Rectal smooth muscle tissue (tissue), 1 donor: ENCODE results near the gene MCC.

Source experiments
- H3K27ac ChIP-seq: one replicate; pipeline ENCODE4 v1.7.0; 2013; ENCODE audit warnings: low read depth, low read length, inconsistent platforms
- H3K27me3 ChIP-seq: one replicate; pipeline ENCODE4 v1.7.0; 2013; ENCODE audit warnings: low read length; ENCODE audit not compliant: control insufficient read depth, insufficient read depth
- H3K36me3 ChIP-seq: one replicate; pipeline ENCODE4 v1.7.0; 2013; ENCODE audit warnings: low read length; ENCODE audit not compliant: control insufficient read depth, insufficient read depth
- H3K4me1 ChIP-seq: one replicate; pipeline ENCODE4 v1.7.0; 2013; ENCODE audit warnings: low read length; ENCODE audit not compliant: control insufficient read depth, insufficient read depth
- H3K4me3 ChIP-seq: one replicate; pipeline ENCODE4 v1.7.0; 2013; ENCODE audit warnings: low read length
- H3K9ac ChIP-seq: one replicate; pipeline ENCODE4 v1.7.0; 2013; ENCODE audit warnings: low read length

Gene MCC

GRCh38 chr5:113153512-113154097 lies 334.6 kb downstream of the MCC start:
- Histone ChIP-seq H3K9ac (no peak overlapping the region), H3K27ac (no peak overlapping the region), H3K27me3 (no peaks in the 10 kb centered on the region), H3K4me1 (no peaks in the 10 kb centered on the region), H3K36me3 (no peaks in the 10 kb centered on the region), H3K4me3 (no peak overlapping the region)

DNA sequence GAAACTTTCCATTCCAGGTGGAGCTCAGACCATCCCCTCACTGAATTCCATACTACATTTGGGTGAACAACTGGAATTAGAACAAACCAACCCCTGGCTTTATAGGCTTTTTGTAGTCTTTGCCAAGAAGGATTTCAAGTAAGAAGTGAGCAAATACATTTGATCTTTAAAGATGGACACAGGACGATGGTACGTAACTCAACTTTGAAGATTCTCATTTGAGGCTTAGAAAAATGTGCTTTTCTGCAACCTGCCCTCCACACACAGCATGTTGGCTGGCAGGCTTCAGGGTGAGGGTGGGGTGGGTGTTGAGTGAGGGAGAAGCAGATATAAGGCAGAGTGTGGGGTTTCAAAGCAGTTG lies 335.9 kb downstream of the MCC start:
- H3K4me1 ChIP-seq: no peaks in the 10 kb centered on the region
- no peaks in the 10 kb centered on the region for H3K27me3 ChIP-seq
- H3K36me3 ChIP-seq: no peaks in the 10 kb centered on the region
- H3K27ac ChIP-seq: no peak overlapping the region
- no peak overlapping the region for H3K9ac ChIP-seq
- H3K4me3 ChIP-seq: no peak overlapping the region

DNA sequence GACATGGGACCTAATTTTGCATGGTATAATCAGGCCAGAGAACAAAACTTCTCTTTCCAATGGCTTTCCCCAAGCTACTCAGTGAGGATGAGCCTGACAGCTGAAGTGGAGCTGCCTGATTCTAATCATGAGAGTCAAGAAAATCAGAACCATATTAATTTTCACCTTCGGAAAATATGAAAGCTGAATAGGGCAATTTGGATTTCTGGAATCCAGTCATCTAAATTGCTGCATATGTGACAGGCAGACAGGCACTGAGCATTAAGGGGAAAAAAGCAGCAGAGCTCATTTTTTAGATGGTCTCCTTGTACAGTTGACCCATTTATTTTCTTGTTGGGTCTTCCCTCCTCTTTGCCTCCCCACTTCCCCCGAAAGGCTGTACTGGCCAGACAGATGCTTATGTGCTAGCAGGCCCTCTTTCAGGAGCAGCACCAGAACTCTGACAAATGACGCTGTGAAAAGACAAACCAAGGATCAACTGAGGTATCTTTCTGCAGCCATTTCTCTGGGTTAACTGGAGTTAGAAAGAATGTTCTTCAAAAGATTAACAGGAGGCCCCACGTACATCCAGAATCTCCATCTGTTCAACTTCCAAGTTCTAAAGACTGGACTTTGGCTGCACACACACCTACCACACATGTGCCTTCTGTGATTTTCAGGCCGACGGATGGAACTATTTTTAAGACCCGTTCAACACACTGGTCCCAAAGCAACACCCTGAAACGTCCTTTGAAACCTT lies 336.4 kb downstream of the MCC start:
- Histone ChIP-seq H3K27me3 (no peaks in the 10 kb centered on the region), H3K4me3 (no peak overlapping the region), H3K36me3 (no peaks in the 10 kb centered on the region), H3K4me1 (no peaks in the 10 kb centered on the region), H3K9ac (no peak overlapping the region), H3K27ac (no peak overlapping the region)

DNA sequence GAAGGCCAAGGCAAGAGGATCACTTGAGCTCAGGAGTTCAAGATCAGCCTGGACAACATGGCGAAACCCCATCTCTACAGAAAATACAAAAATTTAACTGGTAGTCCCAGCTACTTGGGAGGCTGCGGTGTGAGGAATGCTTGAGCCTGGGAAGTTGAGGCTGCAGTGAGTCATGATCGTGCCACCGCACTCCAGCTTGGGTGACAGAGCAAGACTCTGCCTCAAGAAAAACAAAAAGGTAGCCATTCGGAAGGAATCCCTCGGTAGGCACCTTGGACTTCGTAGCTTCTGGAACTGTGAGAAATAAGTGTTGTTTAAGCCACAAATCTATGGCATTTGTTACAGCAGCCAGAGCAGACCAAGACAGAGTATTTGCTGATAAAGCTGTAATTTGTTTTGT lies 337.4 kb downstream of the MCC start:
- H3K4me1 ChIP-seq: no peaks in the 10 kb centered on the region
- H3K36me3 ChIP-seq: no peaks in the 10 kb centered on the region
- no peak overlapping the region for H3K27ac ChIP-seq
- H3K27me3 ChIP-seq: no peaks in the 10 kb centered on the region
- no peak overlapping the region for H3K4me3 ChIP-seq
- H3K9ac ChIP-seq: no peak overlapping the region

- Histone ChIP-seq H3K27ac (no peak overlapping the region), H3K36me3 (no peaks in the 10 kb centered on the region), H3K27me3 (no peaks in the 10 kb centered on the region)
Measured at GRCh38 chr5:113150221-113150620, 338.0 kb downstream of the MCC start.

GRCh38 chr5:113147537-113147936 lies 340.7 kb downstream of the MCC start:
- Histone ChIP-seq H3K36me3 (no peaks in the 10 kb centered on the region), H3K9ac (no peak overlapping the region), H3K4me3 (no peak overlapping the region), H3K27ac (no peak overlapping the region), H3K4me1 (no peaks in the 10 kb centered on the region), H3K27me3 (no peaks in the 10 kb centered on the region)

More at GRCh38 chr5:113150221-113150620, 338.0 kb downstream of the MCC start:
- H3K4me1 ChIP-seq: no peaks in the 10 kb centered on the region
- no peak overlapping the region for H3K4me3 ChIP-seq
- no peak overlapping the region for H3K9ac ChIP-seq

DNA sequence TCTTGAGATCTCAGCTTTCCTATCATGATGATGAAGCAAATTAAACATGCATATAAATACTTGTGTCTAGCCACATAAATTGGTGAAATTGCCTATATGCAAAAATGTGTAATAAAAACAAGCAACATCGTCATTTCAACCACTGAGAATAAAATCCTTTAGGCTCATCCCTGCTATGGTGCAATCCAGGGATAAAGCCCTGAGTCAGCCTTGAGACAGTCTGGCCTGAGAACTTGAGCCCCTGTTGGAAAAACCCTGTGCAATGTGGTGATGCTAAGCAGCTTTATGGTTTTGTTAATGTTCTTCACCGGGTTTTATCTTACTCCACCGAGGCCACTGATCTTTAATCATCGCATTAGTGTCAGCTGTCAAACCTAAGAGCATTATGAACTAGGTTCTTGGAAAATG lies 341.1 kb downstream of the MCC start:
- no peaks in the 10 kb centered on the region for H3K4me1 ChIP-seq
- no peaks in the 10 kb centered on the region for H3K36me3 ChIP-seq
- H3K4me3 ChIP-seq: no peak overlapping the region
- no peak overlapping the region for H3K27ac ChIP-seq
- no peak overlapping the region for H3K9ac ChIP-seq
- no peaks in the 10 kb centered on the region for H3K27me3 ChIP-seq

- Histone ChIP-seq H3K27me3 (no peaks in the 10 kb centered on the region), H3K36me3 (no peaks in the 10 kb centered on the region), H3K9ac (no peak overlapping the region), H3K27ac (no peak overlapping the region), H3K4me3 (no peak overlapping the region), H3K4me1 (no peaks in the 10 kb centered on the region)
Measured at GRCh38 chr5:113145757-113146387, 342.4 kb downstream of the MCC start.

GRCh38 chr5:113142186-113142585 lies 346.1 kb downstream of the MCC start:
- Histone ChIP-seq H3K9ac (no peak overlapping the region), H3K4me1 (no peaks in the 10 kb centered on the region), H3K27ac (no peak overlapping the region), H3K4me3 (no peak overlapping the region), H3K36me3 (no peaks in the 10 kb centered on the region), H3K27me3 (no peaks in the 10 kb centered on the region)

- Histone ChIP-seq H3K27ac (peak overlapping the region; percentile 8), H3K4me3 (no peak overlapping the region), H3K4me1 (no peaks in the 10 kb centered on the region), H3K27me3 (no peaks in the 10 kb centered on the region), H3K36me3 (no peaks in the 10 kb centered on the region), H3K9ac (no peak overlapping the region)
Measured at GRCh38 chr5:113140837-113141671, 347.2 kb downstream of the MCC start.

DNA sequence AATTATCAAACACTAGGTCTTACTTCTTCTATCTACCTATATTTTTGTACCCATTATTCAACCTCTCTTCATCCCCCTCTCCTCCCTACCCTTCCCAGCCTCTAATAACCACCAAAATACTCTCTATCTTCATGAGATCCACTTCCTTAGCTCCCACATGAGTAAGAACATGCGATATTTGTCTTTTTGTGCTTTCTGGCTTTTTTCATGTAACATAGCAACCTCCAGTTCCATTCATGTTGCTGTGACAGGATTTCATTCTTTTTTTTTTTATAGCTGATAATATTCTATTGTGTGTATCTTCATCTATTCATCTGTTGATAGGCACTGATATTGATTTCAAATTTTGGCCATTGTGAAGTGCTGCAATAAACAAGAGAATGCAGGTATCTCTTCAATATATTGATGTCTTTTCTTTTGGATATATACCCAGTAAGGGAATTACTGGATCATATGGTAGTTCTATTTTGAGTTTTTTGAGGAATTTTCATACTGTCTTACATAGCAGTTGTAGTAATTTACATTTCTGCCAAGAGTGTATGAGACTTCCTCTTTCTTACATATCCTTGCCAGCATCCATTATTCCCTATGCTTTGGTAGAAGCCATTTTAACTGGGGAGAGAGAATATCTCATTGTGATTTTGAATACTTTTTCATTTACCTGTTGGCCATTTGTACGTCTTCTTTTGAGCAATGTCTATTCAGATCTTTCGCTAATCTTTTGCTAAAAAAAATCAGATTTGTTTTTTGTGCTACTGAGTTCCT lies 354.9 kb downstream of the MCC start:
- no peaks in the 10 kb centered on the region for H3K4me1 ChIP-seq
- H3K9ac ChIP-seq: no peak overlapping the region
- H3K36me3 ChIP-seq: no peaks in the 10 kb centered on the region
- H3K27me3 ChIP-seq: no peaks in the 10 kb centered on the region
- H3K27ac ChIP-seq: no peak overlapping the region
- H3K4me3 ChIP-seq: no peak overlapping the region

GRCh38 chr5:113132564-113132963 lies 355.7 kb downstream of the MCC start:
- H3K9ac ChIP-seq: no peak overlapping the region
- H3K27me3 ChIP-seq: no peaks in the 10 kb centered on the region
- no peaks in the 10 kb centered on the region for H3K4me1 ChIP-seq
- no peak overlapping the region for H3K4me3 ChIP-seq
- no peak overlapping the region for H3K27ac ChIP-seq
- no peaks in the 10 kb centered on the region for H3K36me3 ChIP-seq
